ENCODE data around the gene ADAMTSL1. TPM values are rescaled to one million over a fixed set of nuclear protein-coding genes. Genes with fewer than 3 reads are reported as not detected.

ADAMTSL1 gene
- total RNA-seq, 1 experiment from 2014 or later = not detected

DNA sequence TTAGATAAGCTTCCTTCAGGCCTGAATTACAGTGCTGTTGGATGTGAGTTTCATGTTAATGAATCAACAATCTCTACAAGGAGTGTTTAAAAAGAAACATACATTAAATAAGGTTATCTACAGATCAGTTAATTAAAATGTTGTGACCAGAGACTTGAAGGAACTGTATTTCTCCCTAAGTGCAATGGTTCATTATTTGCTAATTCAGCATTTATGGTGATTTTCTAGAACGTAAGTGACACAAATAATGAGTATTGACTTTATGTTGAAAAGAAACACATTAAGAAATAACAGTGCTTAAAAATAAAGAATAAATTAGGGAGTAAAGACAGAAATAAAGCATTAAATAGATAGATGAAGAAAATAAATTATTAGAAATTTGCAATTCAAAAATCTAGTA lies 74.5 kb downstream of the ADAMTSL1 start:
- Histone ChIP-seq H3K4me1 (ENCODE audit: control insufficient read depth in 1 of 2, insufficient read depth in 2 of 2, low read length in 2 of 2) (no peaks in the 10 kb centered on the region), H3K36me3 (ENCODE audit: control insufficient read depth in 1 of 2, insufficient read depth in 2 of 2, low read length in 2 of 2) (no peaks in the 10 kb centered on the region), H3K4me3 (replicated peaks in 1 of 2; ENCODE audit: low read depth in 1 of 2, low read length in 2 of 2) (no peak overlapping the region), H3K27me3 (ENCODE audit: insufficient read depth, low read length) (no peaks in the 10 kb centered on the region; the same call in 1 of the 2 replicates), H4K20me1 (ENCODE audit: insufficient read depth) (no peaks in the 10 kb centered on the region), H3K79me2 (ENCODE audit: insufficient read depth, low read length) (no peaks in the 10 kb centered on the region), H3K4me2 (ENCODE audit: low read length) (no peak overlapping the region), H3K9me2 (ENCODE audit: insufficient read depth) (no peaks in the 10 kb centered on the region), H3K27ac (ENCODE audit: low read depth, low read length) (no peak overlapping the region), H3K9ac (ENCODE audit: low read length) (no peak overlapping the region), H3K9me3 (ENCODE audit: control insufficient read depth in 1 of 2, insufficient read depth in 1 of 2, low read depth in 1 of 2, low read length in 2 of 2) (no peaks in the 10 kb centered on the region), H2AFZ (ENCODE audit: low read depth, low read length, poor library complexity, severe bottlenecking) (no peak overlapping the region)
- no peak for TF ChIP-seq POLR2AphosphoS5 (IDR thresholded peaks at IDR 0.05; ENCODE audit: low read depth, low read length)
- TF ChIP-seq ZNF274 (IDR thresholded peaks at IDR 0.05; ENCODE audit: low read depth, low read length) = no peak
- no peak for TF ChIP-seq ZFX (IDR thresholded peaks at IDR 0.05)
- TF ChIP-seq, protein P1, sequence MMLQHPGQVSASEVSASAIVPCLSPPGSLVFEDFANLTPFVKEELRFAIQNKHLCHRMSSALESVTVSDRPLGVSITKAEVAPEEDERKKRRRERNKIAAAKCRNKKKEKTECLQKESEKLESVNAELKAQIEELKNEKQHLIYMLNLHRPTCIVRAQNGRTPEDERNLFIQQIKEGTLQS (IDR thresholded peaks at IDR 0.05) = no peak
- TF ChIP-seq, protein P2, sequence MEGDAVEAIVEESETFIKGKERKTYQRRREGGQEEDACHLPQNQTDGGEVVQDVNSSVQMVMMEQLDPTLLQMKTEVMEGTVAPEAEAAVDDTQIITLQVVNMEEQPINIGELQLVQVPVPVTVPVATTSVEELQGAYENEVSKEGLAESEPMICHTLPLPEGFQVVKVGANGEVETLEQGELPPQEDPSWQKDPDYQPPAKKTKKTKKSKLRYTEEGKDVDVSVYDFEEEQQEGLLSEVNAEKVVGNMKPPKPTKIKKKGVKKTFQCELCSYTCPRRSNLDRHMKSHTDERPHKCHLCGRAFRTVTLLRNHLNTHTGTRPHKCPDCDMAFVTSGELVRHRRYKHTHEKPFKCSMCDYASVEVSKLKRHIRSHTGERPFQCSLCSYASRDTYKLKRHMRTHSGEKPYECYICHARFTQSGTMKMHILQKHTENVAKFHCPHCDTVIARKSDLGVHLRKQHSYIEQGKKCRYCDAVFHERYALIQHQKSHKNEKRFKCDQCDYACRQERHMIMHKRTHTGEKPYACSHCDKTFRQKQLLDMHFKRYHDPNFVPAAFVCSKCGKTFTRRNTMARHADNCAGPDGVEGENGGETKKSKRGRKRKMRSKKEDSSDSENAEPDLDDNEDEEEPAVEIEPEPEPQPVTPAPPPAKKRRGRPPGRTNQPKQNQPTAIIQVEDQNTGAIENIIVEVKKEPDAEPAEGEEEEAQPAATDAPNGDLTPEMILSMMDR (IDR thresholded peaks at IDR 0.05 in 2 of 3, conservative IDR thresholded peaks at IDR 0.05 in 1 of 3; ENCODE audit: borderline replicate concordance in 1 of 3, insufficient read depth in 1 of 3, low read depth in 2 of 3, low read length in 2 of 3) = no peak
- TF ChIP-seq EZH2 (IDR thresholded peaks at IDR 0.05) = no peak
- TF ChIP-seq SP1 (IDR thresholded peaks at IDR 0.05; ENCODE audit: low read depth) = no peak
- no peak for TF ChIP-seq FOSL1 (IDR thresholded peaks at IDR 0.05; ENCODE audit: low read depth)
- no peak for TF ChIP-seq TCF7L2 (IDR thresholded peaks at IDR 0.05; ENCODE audit: borderline replicate concordance, extremely low read depth, insufficient read depth, insufficient read length)
- DNase-seq (ENCODE audit: low read depth, low spot score) (no peak), ATAC-seq (no peak)
- CTCF ChIA-PET = no interaction called here
- intact Hi-C loops (cut with micrococcal nuclease) = no loop called here
- no TSS peak for BruUV-seq (replicated peaks)
- RAD21 ChIA-PET (ENCODE audit: low non-redundant PET in 1 of 2, low total read pairs in 2 of 2, uncharacterized antibody in 2 of 2, unreplicated experiment in 2 of 2) = no interaction called here
- POLR2A ChIA-PET = no interaction called here
